Measurements from ENCODE around the gene CETP.

DNA sequence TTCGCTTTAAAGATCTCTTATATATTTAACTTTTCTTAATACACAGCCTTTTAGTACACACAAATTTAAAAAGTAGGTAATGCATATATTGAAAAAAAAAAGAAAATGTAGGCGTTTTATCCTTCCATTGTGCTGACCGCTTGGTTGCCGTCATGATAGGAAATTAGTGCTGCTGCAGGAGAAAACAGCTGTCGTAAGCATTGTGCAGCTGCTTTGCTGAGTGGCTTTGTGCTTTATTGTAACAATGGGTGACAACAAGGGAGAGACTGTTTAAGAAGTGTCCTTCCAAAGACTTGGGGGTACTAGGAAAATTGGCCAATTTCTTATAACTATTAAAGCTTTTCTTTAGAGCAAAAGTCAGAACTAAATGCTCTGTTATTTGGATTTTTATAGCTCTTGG, 24.8 kb upstream of the CETP start:
- TF ChIP-seq, protein P1, sequence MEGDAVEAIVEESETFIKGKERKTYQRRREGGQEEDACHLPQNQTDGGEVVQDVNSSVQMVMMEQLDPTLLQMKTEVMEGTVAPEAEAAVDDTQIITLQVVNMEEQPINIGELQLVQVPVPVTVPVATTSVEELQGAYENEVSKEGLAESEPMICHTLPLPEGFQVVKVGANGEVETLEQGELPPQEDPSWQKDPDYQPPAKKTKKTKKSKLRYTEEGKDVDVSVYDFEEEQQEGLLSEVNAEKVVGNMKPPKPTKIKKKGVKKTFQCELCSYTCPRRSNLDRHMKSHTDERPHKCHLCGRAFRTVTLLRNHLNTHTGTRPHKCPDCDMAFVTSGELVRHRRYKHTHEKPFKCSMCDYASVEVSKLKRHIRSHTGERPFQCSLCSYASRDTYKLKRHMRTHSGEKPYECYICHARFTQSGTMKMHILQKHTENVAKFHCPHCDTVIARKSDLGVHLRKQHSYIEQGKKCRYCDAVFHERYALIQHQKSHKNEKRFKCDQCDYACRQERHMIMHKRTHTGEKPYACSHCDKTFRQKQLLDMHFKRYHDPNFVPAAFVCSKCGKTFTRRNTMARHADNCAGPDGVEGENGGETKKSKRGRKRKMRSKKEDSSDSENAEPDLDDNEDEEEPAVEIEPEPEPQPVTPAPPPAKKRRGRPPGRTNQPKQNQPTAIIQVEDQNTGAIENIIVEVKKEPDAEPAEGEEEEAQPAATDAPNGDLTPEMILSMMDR (IDR thresholded peaks at IDR 0.05; ENCODE audit: insufficient read depth, low read depth, low read length) = no peak
- TF ChIP-seq EZH2 (IDR thresholded peaks at IDR 0.05; ENCODE audit: insufficient read depth, low read length) = no peak

Data from astrocyte (in vitro differentiated cells and primary cell).